GM21390 (cell line): ENCODE results near the gene SHC2.
"Not testable (repeated sequence)": the region's sequence is repeated elsewhere in the genome, so short reads cannot be mapped to it uniquely, and the experiment has no call there.

ENCODE experiments used
- ATAC-seq: cut with Tn5 transposase; IDR thresholded peaks from one replicate; pipeline ENCODE4 v1.9.1; 2021; ENCODE audit not compliant: unreplicated experiment

SHC2 gene

DNA sequence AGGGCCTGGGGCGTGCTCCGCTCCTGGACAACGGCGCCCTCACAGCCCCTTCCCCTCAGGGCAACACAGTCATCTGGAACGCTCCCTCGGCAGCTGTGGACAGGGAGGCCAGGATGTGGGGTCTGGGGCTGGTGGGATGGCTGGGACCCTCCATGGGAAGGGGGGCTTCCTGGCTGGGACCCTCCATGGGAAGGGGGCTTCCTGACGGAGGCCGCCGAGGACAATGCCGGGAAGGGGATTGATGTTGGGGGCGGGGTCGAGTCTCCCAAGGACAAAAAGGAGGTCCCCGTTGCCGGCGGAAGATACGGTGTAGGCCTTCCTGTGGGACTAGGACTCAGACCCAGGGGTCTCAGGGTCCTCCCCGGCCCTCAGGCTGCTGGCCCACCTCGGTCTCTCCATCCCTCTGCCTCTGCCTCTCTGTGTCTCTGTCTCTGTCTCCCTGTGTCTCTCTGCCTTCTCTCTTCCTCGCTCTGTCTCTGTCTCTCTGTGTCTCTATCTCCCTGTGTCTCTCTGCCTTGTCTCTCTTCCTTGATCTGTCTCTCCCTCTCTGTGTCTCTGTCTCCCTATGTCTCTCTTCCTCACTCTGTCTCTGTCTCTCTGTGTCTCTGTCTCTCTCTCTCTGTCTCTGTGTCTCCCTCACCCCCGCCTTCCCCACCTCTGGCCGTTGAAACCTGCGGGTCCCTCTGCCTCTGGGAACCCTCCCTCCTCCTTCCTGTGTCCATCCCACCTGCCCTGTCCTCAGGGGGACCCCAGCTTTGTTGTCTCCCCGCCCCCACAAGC lies 32.7 kb upstream of the SHC2 start:
- no peak for ATAC-seq

DNA sequence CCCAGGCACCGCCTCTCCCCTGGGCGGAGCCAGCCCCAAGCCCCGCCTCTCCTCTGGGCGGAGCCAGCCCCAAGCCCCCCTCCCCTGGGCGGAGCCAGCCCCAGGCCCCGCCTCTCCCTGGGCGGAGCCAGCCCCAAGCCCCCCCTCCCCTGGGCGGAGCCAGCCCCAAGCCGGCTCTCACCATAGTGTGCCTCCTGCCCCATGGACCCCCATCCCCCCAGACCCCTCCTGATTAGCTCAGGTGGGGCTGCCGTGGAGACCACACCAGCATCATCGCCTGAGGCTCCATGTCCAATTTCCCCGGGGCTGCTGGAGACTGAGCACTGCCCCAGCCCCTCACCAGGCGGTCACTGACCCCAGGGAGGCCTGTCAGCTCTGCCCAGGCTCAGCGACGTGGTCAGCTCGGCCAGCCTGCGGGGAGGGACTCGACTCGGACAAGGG lies 31.3 kb upstream of the SHC2 start:
- ATAC-seq, result no peak

DNA sequence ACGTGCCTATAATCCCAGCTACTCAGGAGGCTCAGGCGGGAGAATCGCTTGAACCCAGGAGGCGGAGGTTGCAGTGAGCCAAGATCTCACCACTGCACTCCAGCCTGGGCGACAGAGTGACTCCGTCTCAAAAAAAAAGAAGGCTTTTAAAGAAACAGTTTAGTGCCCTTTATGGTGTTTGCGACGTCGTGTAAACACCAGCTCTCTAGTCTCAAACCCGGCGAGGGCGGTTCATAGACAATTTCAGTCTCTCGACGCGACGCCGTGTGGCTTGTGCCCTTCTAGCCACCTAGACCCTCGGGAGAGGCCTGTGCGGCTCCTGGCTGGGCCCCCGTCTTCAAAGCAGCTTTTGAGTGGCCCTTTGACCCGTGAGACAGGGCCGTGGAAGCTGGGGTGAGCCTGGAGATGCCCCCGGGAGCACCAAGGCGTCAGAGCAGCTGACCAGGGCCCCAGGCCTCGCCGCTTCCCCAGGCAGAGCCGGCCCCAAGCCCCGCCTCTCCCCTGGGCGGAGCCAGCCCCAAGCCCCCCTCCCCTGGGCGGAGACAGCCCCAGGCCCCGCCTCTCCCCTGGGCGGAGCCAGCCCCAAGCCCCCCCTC lies 30.4 kb upstream of the SHC2 start:
- ATAC-seq, result no peak

GRCh38 chr19:489418-490196 lies 28.8 kb upstream of the SHC2 start:
- no peak for ATAC-seq

GRCh38 chr19:488505-489417 lies 27.9 kb upstream of the SHC2 start:
- ATAC-seq, result peak; percentile 81

DNA sequence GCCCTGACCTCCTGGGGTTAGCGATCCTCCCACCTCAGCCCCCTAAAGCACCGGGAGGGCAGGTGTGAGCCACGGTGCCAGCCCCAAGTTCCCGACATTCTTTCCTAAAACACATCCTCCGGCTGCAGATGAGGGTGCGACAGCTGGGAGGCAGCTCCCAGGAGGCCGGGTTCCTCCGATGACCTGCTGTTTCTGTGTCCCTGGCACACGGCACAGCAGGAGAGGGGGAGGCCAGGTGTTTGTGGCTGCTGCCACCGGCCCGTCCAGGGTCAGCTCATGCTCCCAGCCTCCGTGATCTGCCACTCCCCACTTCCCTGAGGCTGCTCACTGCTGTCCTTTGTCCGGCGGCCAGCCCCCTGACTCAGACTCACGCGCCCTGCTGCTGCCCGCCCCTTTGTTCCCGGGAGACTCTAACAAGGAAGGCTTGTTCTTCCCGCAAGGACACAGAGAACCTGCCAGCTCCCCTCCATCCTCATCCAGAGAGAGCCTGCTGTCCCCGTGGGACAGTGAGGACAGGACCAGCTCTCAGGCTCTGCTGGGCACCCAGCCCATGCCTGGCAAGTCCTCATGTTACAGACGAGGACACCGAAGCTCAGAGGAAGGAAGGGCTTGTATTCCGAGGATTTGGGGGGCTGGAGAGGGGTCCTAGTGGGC lies 24.9 kb upstream of the SHC2 start:
- ATAC-seq, result no peak

DNA sequence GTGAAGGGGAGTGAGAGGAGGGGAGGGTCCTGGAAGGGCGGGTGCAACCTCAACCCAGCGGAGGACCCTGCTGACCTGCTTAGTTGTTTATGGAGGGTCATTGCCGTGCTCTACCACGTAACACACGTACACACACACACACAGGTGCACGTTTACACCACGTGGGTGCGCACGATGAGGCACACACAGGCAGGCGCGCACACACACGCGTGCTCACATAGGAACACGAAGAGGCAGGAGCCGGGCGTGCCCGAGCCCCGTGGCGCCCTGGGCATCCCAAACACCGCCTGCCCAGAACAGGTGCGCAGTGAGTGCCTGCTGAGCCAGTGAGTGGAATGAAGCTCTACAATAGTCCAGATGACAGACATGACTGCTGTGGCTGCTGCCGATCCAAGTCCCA lies 24.2 kb upstream of the SHC2 start:
- no peak for ATAC-seq

- ATAC-seq, result no peak
Observed at GRCh38 chr19:484494-484893, 23.7 kb upstream of the SHC2 start.

GRCh38 chr19:483332-484072 lies 22.7 kb upstream of the SHC2 start:
- ATAC-seq, result no peak

DNA sequence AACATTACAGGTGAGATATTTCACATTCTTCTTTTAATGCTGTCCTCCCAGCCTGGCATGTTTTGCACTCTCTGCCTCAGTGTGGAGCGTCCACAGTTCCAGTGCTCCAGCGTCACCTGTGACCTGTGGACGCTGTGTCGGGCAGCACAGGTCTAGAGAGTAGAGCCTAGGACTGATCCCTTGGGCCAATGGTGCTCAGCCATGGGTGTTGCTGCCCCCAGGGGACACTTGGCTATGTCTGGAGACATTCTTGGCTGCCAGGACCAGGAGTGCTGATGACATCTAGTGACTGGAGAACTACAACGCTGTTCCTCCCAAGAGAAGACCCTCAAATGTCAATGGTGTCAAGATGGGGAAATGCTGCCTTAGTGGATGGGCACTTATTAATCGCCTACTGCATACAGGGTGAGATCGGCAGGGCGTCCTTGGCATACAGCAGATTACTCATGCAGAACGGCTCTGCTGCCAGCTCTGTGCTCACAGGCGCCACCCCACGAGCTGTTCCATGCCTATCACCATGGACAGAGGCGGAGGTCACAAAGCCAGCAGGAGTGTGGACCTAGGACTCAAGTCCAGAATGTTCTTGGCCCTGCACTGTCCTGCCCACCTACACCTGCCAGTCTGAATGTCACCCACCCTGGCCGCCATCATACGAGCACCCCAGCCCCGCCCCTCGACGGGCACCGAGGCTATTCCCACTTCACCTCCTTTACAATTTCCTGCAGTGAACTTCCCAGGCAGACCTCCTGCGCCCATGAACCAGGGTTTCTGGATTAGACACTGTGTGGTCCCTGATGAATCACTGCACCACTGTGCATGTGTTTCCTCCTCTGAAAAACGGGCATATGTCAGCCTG lies 21.6 kb upstream of the SHC2 start:
- ATAC-seq, result no peak

GRCh38 chr19:481100-481499 lies 20.3 kb upstream of the SHC2 start:
- ATAC-seq, result not testable (repeated sequence)

- ATAC-seq, result no peak
Observed at GRCh38 chr19:480016-480855, 19.4 kb upstream of the SHC2 start.

DNA sequence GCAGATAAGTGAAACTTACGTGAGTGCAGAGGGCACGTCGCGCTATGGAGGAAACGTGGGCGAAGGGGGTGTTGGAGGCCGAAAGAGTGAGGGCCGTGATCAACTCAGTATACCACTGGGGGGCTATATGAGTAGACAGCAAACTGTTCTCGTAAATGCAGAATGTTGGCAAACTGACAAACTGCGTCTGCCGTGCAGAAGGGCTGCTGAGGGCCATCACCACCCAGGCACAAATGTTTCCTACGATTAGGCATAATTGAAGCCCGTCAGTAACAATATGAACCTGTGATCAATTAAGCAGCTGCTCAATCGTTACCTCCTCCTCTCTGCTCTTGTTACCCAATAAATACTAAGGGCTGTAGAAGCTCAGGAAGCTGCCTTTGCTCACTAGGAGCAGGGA lies 18.1 kb upstream of the SHC2 start:
- no peak for ATAC-seq

DNA sequence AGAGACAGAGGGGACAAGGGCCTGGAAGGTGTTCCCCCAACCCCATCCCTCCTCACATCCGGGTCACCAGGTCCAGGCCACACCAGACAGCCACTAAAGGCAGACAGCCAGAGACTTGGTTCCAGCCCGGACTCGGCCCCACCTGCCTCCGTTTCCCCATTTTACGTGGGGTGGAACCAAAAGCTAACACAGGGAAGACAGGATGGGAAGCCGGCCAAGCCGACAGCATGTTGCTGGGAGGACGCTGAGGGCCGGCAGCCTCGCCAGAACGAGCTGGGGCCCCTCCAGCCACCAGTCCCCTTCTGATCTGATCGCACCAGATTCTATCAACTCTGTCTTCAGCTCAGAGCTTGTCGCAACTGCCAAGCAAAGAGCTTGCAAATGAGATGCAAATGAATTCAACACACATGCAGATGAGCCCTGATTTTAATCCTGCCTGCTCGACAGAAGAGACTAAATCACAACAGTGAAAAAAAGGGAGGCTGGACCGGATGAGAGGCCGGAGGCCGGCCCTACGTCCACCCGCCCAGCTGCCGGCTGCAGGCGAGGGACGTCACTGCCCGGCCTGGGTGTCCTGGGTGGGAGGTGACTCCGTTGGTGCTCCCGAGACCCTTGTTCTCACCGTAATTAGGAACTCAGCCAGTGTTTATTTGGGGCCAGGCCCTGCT lies 17.5 kb upstream of the SHC2 start:
- ATAC-seq, result no peak

DNA sequence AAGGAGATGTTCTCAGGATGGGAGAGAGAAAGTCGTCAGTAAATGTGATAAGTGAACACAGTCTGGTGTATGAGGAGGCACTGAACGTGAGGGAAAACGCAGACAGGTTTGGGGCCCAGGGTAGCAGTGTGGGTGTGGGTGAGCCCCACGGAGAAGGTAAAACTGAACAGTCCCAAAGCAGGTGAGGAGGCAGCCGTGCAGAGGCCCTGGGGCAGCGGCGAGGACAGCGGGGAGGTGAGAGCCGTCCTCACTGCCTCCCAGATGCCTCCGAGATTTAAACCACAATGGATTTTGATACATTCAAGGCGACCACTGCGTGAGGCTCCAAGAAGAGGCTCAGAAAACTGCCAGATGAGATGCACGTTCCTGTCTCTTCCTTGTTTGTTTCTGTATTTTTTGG lies 14.5 kb upstream of the SHC2 start:
- ATAC-seq, result no peak

GRCh38 chr19:474126-475078 lies 13.6 kb upstream of the SHC2 start:
- ATAC-seq, result no peak
